ENCODE measurements around the gene ZRANB3. TPM values are rescaled to one million over a fixed set of nuclear protein-coding genes. Genes with fewer than 3 reads are reported as not detected.
A peak's percentile ranks its signal among the peaks of the same experiment; 100 is the strongest.

The ZRANB3 gene
- total and polyA plus RNA-seq, 2 of the 13 experiments (the other 11 are each of a cell fraction or from before 2014, with no cell fraction given): 5.8 to 25.2 TPM

- peak; percentile 42; the same call in 1 of the 2 replicates for TF ChIP-seq TFE3 (CRISPR knock-in tag; IDR thresholded peaks at IDR 0.05)
- 0 out of 2 replicates have a peak, but pooled peaks have one; percentile 45 for TF ChIP-seq ZNF331 (CRISPR knock-in tag; IDR thresholded peaks at IDR 0.05)
- 0 out of 2 replicates have a peak, but pooled peaks have one; percentile 32 for TF ChIP-seq THRA (CRISPR knock-in tag; IDR thresholded peaks at IDR 0.05; ENCODE audit: borderline replicate concordance)
- no peak for TF ChIP-seq PREB (CRISPR knock-in tag; IDR thresholded peaks at IDR 0.05)
These were observed 380.3 kb downstream of the ZRANB3 start (continued) for GRCh38 chr2:135150725-135151124.

GRCh38 chr2:135149251-135149650, 381.8 kb downstream of the ZRANB3 start:
- no TSS peak for BruUV-seq (replicated peaks)
- Histone ChIP-seq H3K79me2 (ENCODE audit: insufficient read depth, low read length) (no peaks in the 10 kb centered on the region), H4K20me1 (ENCODE audit: insufficient read depth, low read length) (no peaks in the 10 kb centered on the region), H2AFZ (ENCODE audit: low read length) (no peak overlapping the region), H3K9me3 (ENCODE audit: low read length) (no peaks in the 10 kb centered on the region), H3K4me3 (replicated peaks in 1 of 3; ENCODE audit: insufficient read depth in 1 of 3, low read depth in 2 of 3, low read length in 3 of 3) (no peak overlapping the region), H3K4me2 (ENCODE audit: low read depth, low read length) (no peak overlapping the region), H3K4me1 (ENCODE audit: insufficient read depth, low read length) (peaks cover 36% of the 10 kb centered on the region), H3K9ac (ENCODE audit: insufficient read depth, low read depth, low read length) (no peak overlapping the region), H3K27ac (ENCODE audit: extremely low read length, insufficient read depth, low read length) (no peak overlapping the region), H3K27me3 (ENCODE audit: control insufficient read depth in 1 of 2, insufficient read depth in 2 of 2, low read length in 2 of 2) (no peaks in the 10 kb centered on the region), H3K36me3 (replicated peaks in 1 of 2; ENCODE audit: control insufficient read depth in 1 of 2, insufficient read depth in 2 of 2, low read length in 2 of 2) (peaks cover 9 to 35% of the 10 kb centered on the region in 2 experiments)
- no peak for FAIRE-seq
- peak; percentile 50; the same call in 1 of the 2 replicates for TF ChIP-seq FOSL2 (CRISPR knock-in tag; IDR thresholded peaks at IDR 0.05)
- TF ChIP-seq HBP1 (CRISPR knock-in tag; IDR thresholded peaks at IDR 0.05; ENCODE audit: low read depth): no peak
- ChIA-PET CTCF (ENCODE audit: low intra/inter-chr PET ratio, low total read pairs) (no interaction called here), POLR2A (no interaction called here)
- WGBS (ENCODE audit: low lambda C conversion rate): 94% methylated on average over 1 of the region's 1 CpG
- in situ Hi-C loops (cut with HindIII; ENCODE audit: extremely low pct_ligation_motif_present, low pct_unique_long_range_greater_than_20kb): no loop called here
- intact Hi-C loops (cut with micrococcal nuclease; ENCODE audit: unreplicated experiment): no loop called here
- DNase-seq (ENCODE audit: low spot score): peak; percentile 15
- ATAC-seq: no peak

Data from HepG2 (cell line).